Measurements from ENCODE around the gene UBXN10.

UBXN10 gene

DNA sequence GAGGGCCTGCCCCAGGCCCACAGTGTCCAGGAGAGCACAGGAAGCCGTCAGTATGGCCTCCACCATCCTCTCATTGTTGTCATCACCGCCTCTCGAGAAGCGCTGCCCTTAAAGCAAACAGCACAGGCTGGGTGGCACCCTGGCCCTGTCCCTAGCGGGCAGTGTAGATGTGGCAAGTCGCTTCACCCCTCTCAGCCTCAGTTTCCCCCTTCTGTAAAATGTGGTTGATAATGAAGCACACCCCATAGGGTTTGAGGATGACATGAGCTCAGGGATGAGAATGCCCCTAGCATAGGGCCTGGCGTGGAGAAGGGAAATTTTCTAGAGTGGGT lies 33.3 kb upstream of the UBXN10 start:
- TF ChIP-seq, protein P1, sequence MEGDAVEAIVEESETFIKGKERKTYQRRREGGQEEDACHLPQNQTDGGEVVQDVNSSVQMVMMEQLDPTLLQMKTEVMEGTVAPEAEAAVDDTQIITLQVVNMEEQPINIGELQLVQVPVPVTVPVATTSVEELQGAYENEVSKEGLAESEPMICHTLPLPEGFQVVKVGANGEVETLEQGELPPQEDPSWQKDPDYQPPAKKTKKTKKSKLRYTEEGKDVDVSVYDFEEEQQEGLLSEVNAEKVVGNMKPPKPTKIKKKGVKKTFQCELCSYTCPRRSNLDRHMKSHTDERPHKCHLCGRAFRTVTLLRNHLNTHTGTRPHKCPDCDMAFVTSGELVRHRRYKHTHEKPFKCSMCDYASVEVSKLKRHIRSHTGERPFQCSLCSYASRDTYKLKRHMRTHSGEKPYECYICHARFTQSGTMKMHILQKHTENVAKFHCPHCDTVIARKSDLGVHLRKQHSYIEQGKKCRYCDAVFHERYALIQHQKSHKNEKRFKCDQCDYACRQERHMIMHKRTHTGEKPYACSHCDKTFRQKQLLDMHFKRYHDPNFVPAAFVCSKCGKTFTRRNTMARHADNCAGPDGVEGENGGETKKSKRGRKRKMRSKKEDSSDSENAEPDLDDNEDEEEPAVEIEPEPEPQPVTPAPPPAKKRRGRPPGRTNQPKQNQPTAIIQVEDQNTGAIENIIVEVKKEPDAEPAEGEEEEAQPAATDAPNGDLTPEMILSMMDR (IDR thresholded peaks at IDR 0.05; ENCODE audit: low read depth, low read length) = no peak
- DNase-seq (ENCODE audit: low read depth in 2 of 2) = no peak
- no peak overlapping the region for H3K4me3 ChIP-seq (replicated peaks in 1 of 2; ENCODE audit: low read depth in 2 of 2, low read length in 2 of 2)

DNA sequence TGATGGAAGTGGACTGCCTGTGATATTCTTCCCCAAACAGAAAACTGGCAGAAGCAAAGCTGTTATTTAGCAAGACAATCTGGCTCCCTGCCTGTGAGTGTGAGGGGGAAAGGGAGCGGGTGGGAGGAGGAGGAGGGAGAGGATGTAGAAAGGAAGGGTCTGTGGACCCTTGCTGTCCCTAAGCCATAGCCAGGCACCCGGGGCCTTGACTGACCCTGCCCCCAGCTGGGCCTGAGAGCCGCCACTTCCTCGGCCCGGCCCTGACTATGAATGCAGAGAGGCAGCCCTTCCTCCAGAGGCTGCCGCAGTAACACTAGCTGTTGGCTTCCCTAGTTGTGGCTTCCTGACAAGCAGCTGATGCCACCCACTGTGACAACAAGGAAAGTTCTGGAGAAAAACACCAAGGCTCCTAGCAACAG lies 32.9 kb upstream of the UBXN10 start:
- peak in 1 of 2 donors; percentile 29 for DNase-seq (ENCODE audit: low read depth in 2 of 2)
- H3K4me3 ChIP-seq (replicated peaks in 1 of 2; ENCODE audit: low read depth in 2 of 2, low read length in 2 of 2) = no peak overlapping the region
- TF ChIP-seq, protein P1 (IDR thresholded peaks at IDR 0.05; ENCODE audit: low read depth, low read length) = no peak

DNA sequence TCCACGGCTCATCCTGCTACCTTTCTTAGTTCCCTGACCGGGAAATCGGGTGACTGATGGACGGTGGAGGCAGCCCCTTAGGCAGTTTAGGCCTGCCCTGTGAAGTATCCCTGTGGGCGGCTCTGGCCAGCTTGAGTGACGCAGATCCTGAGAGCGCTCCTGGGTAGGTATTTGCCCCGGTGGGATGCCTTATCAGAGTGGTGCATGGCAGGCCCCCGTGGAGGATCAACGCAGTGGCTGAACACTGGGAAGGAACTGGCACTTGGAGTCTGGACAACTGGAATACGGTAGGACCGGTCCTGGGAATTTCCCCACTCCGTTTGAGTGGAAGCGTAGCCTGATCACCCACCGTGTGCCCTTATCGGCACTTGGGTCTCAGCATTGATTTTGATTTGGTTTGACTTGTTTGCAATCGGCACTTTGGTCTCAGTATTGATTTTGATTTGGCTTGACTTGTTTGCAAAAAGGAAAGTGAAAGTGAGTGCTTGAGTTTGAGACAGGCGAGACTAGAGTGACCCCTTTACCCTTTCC lies 31.5 kb upstream of the UBXN10 start:
- TF ChIP-seq, protein P1 (IDR thresholded peaks at IDR 0.05; ENCODE audit: low read depth, low read length) = no peak
- no peak for DNase-seq (ENCODE audit: low read depth in 2 of 2)

DNA sequence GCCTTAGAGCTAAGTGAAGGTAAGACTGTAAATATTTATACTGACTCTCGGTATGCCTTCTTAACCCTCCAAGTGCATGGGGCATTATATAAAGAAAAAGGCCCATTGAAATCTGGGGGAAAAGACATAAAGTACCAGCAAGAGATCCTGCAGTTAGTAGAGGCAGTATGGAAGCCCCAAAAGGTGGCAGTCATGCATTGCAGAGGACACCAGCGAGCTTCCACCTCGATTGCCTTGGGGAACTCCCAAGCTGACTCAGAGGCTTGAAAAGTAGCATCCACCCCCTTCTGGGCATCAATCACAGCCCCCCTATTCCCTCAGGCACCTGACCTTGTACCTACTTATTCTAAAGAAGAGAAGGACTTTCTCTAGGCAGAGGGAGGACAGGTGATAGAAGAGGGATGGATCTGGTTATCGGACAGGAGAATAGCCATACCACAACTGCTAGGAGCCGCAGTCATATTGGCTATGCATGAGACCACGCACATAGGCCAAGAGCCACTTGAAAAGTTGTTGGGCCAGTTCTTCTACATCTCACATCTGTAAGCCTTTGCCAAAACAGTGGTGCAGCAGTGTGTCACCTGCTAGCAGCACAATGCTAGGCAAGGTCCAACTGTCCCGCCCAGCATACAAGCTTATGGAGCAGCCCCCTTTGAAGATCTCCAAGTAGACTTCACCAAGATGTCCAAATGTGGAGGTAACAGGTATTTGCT lies 27.4 kb upstream of the UBXN10 start:
- TF ChIP-seq, protein P1 (IDR thresholded peaks at IDR 0.05; ENCODE audit: low read depth, low read length) = no peak
- no peak for DNase-seq (ENCODE audit: low read depth in 2 of 2)

More for the DNA sequence above, 31.5 kb upstream of the UBXN10 start:
- H3K4me3 ChIP-seq (replicated peaks in 1 of 2; ENCODE audit: low read depth in 2 of 2, low read length in 2 of 2) = no peak overlapping the region

DNA sequence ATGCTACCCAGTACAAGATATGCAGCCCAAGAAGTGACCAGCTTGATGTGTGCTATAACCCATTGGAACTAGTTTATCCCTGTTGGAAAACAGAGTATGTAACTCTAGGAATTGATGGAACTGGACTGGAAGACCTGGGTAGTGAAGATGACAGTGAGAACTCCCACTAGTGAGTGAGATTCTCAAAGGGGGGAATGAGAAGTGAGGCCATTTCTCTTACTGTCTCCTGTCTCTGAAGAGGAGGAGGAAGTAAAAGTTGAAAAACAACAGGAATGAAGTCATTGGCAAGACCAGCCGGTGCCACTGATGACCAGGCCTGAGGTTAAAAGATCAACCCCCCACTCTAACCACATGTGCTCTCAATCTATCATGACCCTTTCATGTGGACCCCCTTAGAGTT lies 25.9 kb upstream of the UBXN10 start:
- TF ChIP-seq, protein P1 (IDR thresholded peaks at IDR 0.05; ENCODE audit: low read depth, low read length) = no peak
- DNase-seq (ENCODE audit: low read depth in 2 of 2) = peak in 1 of 2 donors; percentile 22

More for the DNA sequence above, 27.4 kb upstream of the UBXN10 start:
- H3K4me3 ChIP-seq (replicated peaks in 1 of 2; ENCODE audit: low read depth in 2 of 2, low read length in 2 of 2) = no peak overlapping the region

DNA sequence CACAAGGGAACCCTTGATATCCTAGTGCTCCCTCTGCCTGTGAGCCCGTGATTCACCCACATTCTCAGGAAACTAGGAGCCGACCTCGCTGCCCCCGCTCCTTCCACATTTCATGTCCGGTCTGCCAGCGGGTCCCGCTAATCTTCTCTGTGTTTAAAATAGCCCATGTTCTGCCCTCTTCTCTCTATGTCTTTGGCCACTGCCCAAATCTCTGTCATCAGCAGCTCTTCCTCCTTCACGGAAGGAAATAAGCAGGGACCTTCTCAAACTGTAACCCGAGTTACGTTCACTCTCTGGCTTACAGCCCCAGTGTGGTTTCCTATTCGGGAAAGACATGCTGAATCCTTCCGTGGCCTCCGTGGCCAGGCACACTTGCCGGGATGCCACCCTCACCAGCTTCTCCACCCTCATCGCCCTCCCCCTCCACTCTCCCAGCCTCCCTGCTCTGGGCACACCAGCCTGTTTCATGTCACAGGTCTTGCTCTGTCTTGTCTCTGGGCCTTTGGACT lies 21.1 kb upstream of the UBXN10 start:
- no peak overlapping the region for H3K4me3 ChIP-seq (replicated peaks in 1 of 2; ENCODE audit: low read depth in 2 of 2, low read length in 2 of 2)
- peak; percentile 39 to 68 for DNase-seq (ENCODE audit: low read depth in 2 of 2)
- TF ChIP-seq, protein P1 (IDR thresholded peaks at IDR 0.05; ENCODE audit: low read depth, low read length) = peak; percentile 25

More for the DNA sequence above, 25.9 kb upstream of the UBXN10 start:
- no peak overlapping the region for H3K4me3 ChIP-seq (replicated peaks in 1 of 2; ENCODE audit: low read depth in 2 of 2, low read length in 2 of 2)

Measured in cardiac fibroblast (primary cell).